GM12878 (cell line): Measurements from ENCODE around the gene NME7. TPM values are rescaled to one million over a fixed set of nuclear protein-coding genes. Genes with fewer than 3 reads are reported as not detected.

Experiments
- ATAC-seq: fragments of 200-7000 bp; cut with Tn5 transposase; 3 replicates; pipeline ENCODE4 v1.9.1; 2020; ENCODE audit warnings: mild to moderate bottlenecking, moderate library complexity
- Bru-seq: library from RNA; stranded (reverse); fragments of 400-500 nt; gene quantifications from one replicate; lab custom pipeline; 2021; lab: Mats Ljungman, UMichigan
- BruChase-seq, 2 experiments: library from RNA; stranded (reverse); fragments of 400-500 nt; gene quantifications; one replicate each; lab custom pipeline; 2021; lab: Mats Ljungman, UMichigan
- BruUV-seq: library from RNA; stranded (reverse); fragments of 400-500 nt; replicated peaks from 2 replicates; lab custom pipeline; 2021; lab: Mats Ljungman, UMichigan
- CTCF ChIA-PET: fragments of 300-600 bp; sonication (Branson Sonifier 250); formaldehyde crosslinking; extraction: SDS; loops from one replicate; lab custom pipeline; 2021; ENCODE audit warnings: inconsistent platforms; lab: Yijun Ruan, JAX
- POLR2A ChIA-PET: fragments of 350-600 bp; formaldehyde crosslinking; extraction: SDS; loops from one replicate; lab custom pipeline; 2021; ENCODE audit warnings: inconsistent platforms; lab: Charles Lee
- RAD21 ChIA-PET: fragments of 300-600 bp; sonication (Branson Sonifier 250); formaldehyde crosslinking; loops from one replicate; lab custom pipeline; 2023; ENCODE audit warnings: antibody characterized with exemption; ENCODE audit not compliant: unreplicated experiment; lab: Charles Lee
- SMC1A ChIA-PET: fragments of 300-600 bp; sonication (Branson Sonifier 250); formaldehyde crosslinking; loops from one replicate; lab custom pipeline; 2023; ENCODE audit not compliant: unreplicated experiment, uncharacterized antibody; lab: Charles Lee
- DNase-seq: peaks from one replicate; pipeline ENCODE4 v3.0.0-alpha.2; 2011; ENCODE audit warnings: low read depth, low spot score
- FAIRE-seq: peaks from 3 replicates; lab custom pipeline; 2011; peaks lifted over from hg19 to GRCh38; lab: Jason Lieb, UNC
- H2AFZ ChIP-seq: 2 replicates; pipeline ENCODE4 v1.6.0; 2011; ENCODE audit warnings: low read depth, low read length, control low read depth; ENCODE audit not compliant: control insufficient read depth
- H3K27ac ChIP-seq: 2 replicates; pipeline ENCODE4 v1.5.1; 2011; ENCODE audit warnings: control low read depth; ENCODE audit not compliant: control insufficient read depth, insufficient read depth
- H3K27me3 ChIP-seq, 2 experiments: replicated peaks in 1 of 2; 2 replicates each; pipeline versions ENCODE4 v1.6.0 to v1.6.1; 2011; ENCODE audit warnings: low read length in 1 of 2; ENCODE audit not compliant: control insufficient read depth in 2 of 2, insufficient read depth in 2 of 2
- H3K36me3 ChIP-seq, 2 experiments: 2 replicates each; pipeline ENCODE4 v1.5.1; 2011; ENCODE audit warnings: low read length in 1 of 2; ENCODE audit not compliant: control insufficient read depth in 2 of 2, insufficient read depth in 2 of 2
- H3K4me1 ChIP-seq: 2 replicates; pipeline ENCODE4 v1.6.1; 2011; ENCODE audit warnings: mild to moderate bottlenecking, low read length, moderate library complexity, mixed read lengths; ENCODE audit not compliant: control insufficient read depth, insufficient read depth
- H3K4me2 ChIP-seq: 2 replicates; pipeline ENCODE4 v1.6.0; 2011; ENCODE audit warnings: control low read depth; ENCODE audit not compliant: control insufficient read depth, insufficient read depth
- H3K4me3 ChIP-seq: fragments of 200-600 bp; sonication (generic); 2 replicates; pipeline ENCODE4 v1.5.1; 2016
- H3K79me2 ChIP-seq: 2 replicates; pipeline ENCODE4 v1.6.0; 2011; ENCODE audit warnings: low read length; ENCODE audit not compliant: control insufficient read depth, insufficient read depth
- H3K9ac ChIP-seq: 2 replicates; pipeline ENCODE4 v1.8.0; 2011; ENCODE audit warnings: low read length, control low read depth, mixed read lengths; ENCODE audit not compliant: control insufficient read depth, insufficient read depth
- H3K9me3 ChIP-seq: replicated peaks from 3 replicates; pipeline ENCODE4 v1.5.1; 2011; ENCODE audit warnings: mild to moderate bottlenecking, low read length; ENCODE audit not compliant: control insufficient read depth, insufficient read depth
- H4K20me1 ChIP-seq: 2 replicates; pipeline ENCODE4 v1.6.0; 2011; ENCODE audit not compliant: control insufficient read depth, insufficient read depth
- ATF7 ChIP-seq: fragments of 450-650 bp; IDR thresholded peaks from 2 replicates; pipeline ENCODE4 v1.6.1; 2016; ENCODE audit warnings: low read depth, mild to moderate bottlenecking
- HDAC6 ChIP-seq: fragments of 200-600 bp; sonication (generic); IDR thresholded peaks from one replicate; pipeline ENCODE4 v1.8.0; 2017; ENCODE audit warnings: antibody characterized with exemption; ENCODE audit not compliant: unreplicated experiment
- HDGF ChIP-seq: fragments of 450-650 bp; IDR thresholded peaks from 2 replicates; pipeline ENCODE4 v1.6.1; 2016; ENCODE audit warnings: antibody characterized with exemption
- LARP7 ChIP-seq: fragments of 450-650 bp; IDR thresholded peaks from 2 replicates; pipeline ENCODE4 v1.6.1; 2017; ENCODE audit warnings: mild to moderate bottlenecking
- SIX5 ChIP-seq: IDR thresholded peaks from 2 replicates; pipeline ENCODE4 v1.6.1; 2011; ENCODE audit warnings: mild to moderate bottlenecking, low read depth, low read length, moderate library complexity; ENCODE audit not compliant: severe bottlenecking
- WGBS: methylation state at CpG from one replicate; pipeline ENCODE4 v1.1.6; 2016; ENCODE audit warnings: low lambda C conversion rate; ENCODE audit not compliant: insufficient replicate concordance, insufficient coverage; ENCODE audit errors: missing lambda C conversion rate; 5-methylcytosine and 5-hydroxymethylcytosine counted together
- in situ Hi-C: fragments of 300-500 bp; cut with MboI; formaldehyde crosslinking; loops from 9 replicates; pipeline ENCODE4 v1.14.3; 2018; ENCODE audit warnings: mixed read lengths
- intact Hi-C: fragments of 100-400 bp; cut with micrococcal nuclease; formaldehyde crosslinking; loops from one replicate; pipeline ENCODE4 v1.14.2; 2022; ENCODE audit not compliant: unreplicated experiment
- long read RNA-seq, 2 experiments: library from polyadenylated mRNA; unstranded; transcript quantifications; one replicate each; pipeline ENCODE4 v2.0.0, GENCODE V29; 2019 to 2020
- polyA minus RNA-seq, 3 experiments: library from RNA; depleted of rRNA, polyadenylated mRNA; stranded (reverse); fragments of >200 nt; gene quantifications; 2 replicates each; pipeline ENCODE4 v1.2.3, GENCODE V29; 2011
- polyA plus RNA-seq, 11 experiments: library from polyadenylated mRNA; depleted of rRNA in 4 of 11; unstranded in 6 of 11; stranded (reverse) in 5 of 11; fragments of >200 nt; fragmentation: Nextera tagmentation in 4 of 11; fragmentation: Illumina TruSeq in 1 of 11; extraction: Ambion mirVana in 4 of 11; extraction: Trizol in 1 of 11; gene quantifications; 1 replicate in 1 of 11; 2 replicates in 10 of 11; pipeline versions ENCODE4 v1.2.1 to v1.2.3, GENCODE V29; 2011 to 2016; ENCODE audit warnings: inconsistent platforms in 2 of 11, missing spikeins in 2 of 11, low read depth in 1 of 11
- total RNA-seq, 4 experiments: library from RNA; depleted of rRNA in 3 of 4; stranded (reverse); fragments of >200 nt in 3 of 4; fragmentation: Illumina TruSeq in 1 of 4; extraction: Trizol in 1 of 4; gene quantifications; 2 replicates each; pipeline versions ENCODE4 v1.2.1 to v1.2.3, GENCODE V29; 2013 to 2021
- TF ChIP-seq, protein P1 (sequence below): fragments of 150-350 bp; IDR thresholded peaks from 2 replicates; pipeline ENCODE4 v1.6.1; 2016; ENCODE audit warnings: low read depth, low read length
- TF ChIP-seq, protein P2 (sequence below): fragments of 150-350 bp; IDR thresholded peaks from 2 replicates; pipeline ENCODE4 v1.6.1; 2014; ENCODE audit warnings: mild to moderate bottlenecking, low read depth, low read length
- TF ChIP-seq, protein P3 (sequence below), 3 experiments: IDR thresholded peaks in 2 of 3; conservative IDR thresholded peaks in 1 of 3; 2 replicates each; pipeline ENCODE4 v1.5.1; 2011; ENCODE audit warnings: low read depth in 3 of 3, low read length in 3 of 3, mild to moderate bottlenecking in 3 of 3, control low read depth in 2 of 3, moderate library complexity in 2 of 3, inconsistent platforms in 1 of 3, mixed read lengths in 1 of 3; ENCODE audit not compliant: control insufficient read depth in 2 of 3, insufficient read depth in 1 of 3; ENCODE audit errors: extremely low read depth in 1 of 3

Gene NME7, protein sequence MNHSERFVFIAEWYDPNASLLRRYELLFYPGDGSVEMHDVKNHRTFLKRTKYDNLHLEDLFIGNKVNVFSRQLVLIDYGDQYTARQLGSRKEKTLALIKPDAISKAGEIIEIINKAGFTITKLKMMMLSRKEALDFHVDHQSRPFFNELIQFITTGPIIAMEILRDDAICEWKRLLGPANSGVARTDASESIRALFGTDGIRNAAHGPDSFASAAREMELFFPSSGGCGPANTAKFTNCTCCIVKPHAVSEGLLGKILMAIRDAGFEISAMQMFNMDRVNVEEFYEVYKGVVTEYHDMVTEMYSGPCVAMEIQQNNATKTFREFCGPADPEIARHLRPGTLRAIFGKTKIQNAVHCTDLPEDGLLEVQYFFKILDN
- total RNA-seq (2013; cell fraction: nucleolus; rRNA removed) = 29.5 and 31.7 TPM in 2 replicates
- total RNA-seq (2014; rRNA removed) = 1.5 and 2.1 TPM in 2 replicates
- total RNA-seq (2014; rRNA removed; fragmentation: Illumina TruSeq; extraction: Trizol) = 5.4 and 6.2 TPM in 2 replicates
- 3.7 and 4.2 TPM in 2 replicates for total RNA-seq (2021)
- polyA plus RNA-seq (2011; ENCODE audit: low read depth) = 5.6 TPM
- 15.6 and 24.6 TPM in 2 replicates for polyA plus RNA-seq (2011; rRNA removed)
- polyA plus RNA-seq (2011; cell fraction: cytosol; rRNA removed) = 5.2 and 6.3 TPM in 2 replicates
- 9.5 and 10.0 TPM in 2 replicates for polyA plus RNA-seq (2011; cell fraction: nucleus; rRNA removed)
- 9.5 and 20.3 TPM in 2 replicates for polyA plus RNA-seq (2012)
- 6.6 and 7.2 TPM in 2 replicates for polyA plus RNA-seq (2014; fragmentation: Illumina TruSeq; extraction: Trizol)
- polyA plus RNA-seq (2014; fragmentation: Nextera tagmentation; extraction: Ambion mirVana) = 1 to 10 TPM; 8.0 to 8.1 TPM
- 4.5 and 5.5 TPM in 2 replicates for polyA plus RNA-seq (2014; rRNA removed)
- 1 to 10 TPM; 7.2 to 8.2 TPM for polyA plus RNA-seq (2016; fragmentation: Nextera tagmentation; extraction: Ambion mirVana)
- polyA minus RNA-seq (2011; rRNA and poly(A)+ RNA removed) = 13.1 TPM in 2 replicates
- polyA minus RNA-seq (2011; cell fraction: cytosol; rRNA and poly(A)+ RNA removed) = 4.8 and 7.8 TPM in 2 replicates
- 14.9 and 20.8 TPM in 2 replicates for polyA minus RNA-seq (2011; cell fraction: nucleus; rRNA and poly(A)+ RNA removed)
- percentile 48 among the genes with signal in this experiment for Bru-seq, nascent RNA
- BruChase-seq, experiment 1, labeled RNA remaining after a 6-hour chase = percentile 40 among the genes with signal in this experiment
- BruChase-seq, experiment 2, labeled RNA remaining after a 2-hour chase = percentile 45 among the genes with signal in this experiment
- long read RNA-seq, experiment 1, full-length matches to known transcripts = 13 of 17 reads
- long read RNA-seq, experiment 1, partial matches to known transcripts = 1 of 17 reads
- long read RNA-seq, experiment 1, other reads (novel, unspliced or antisense) = 3 of 17 reads
- long read RNA-seq, experiment 2, transcript NME7-201 (12 exons, 1,642 nt) = major isoform, 98 of 120 reads
- long read RNA-seq, experiment 2, partial matches to known transcripts = 3 of 120 reads
- long read RNA-seq, experiment 2, other reads (novel, unspliced or antisense) = 16 of 120 reads

DNA sequence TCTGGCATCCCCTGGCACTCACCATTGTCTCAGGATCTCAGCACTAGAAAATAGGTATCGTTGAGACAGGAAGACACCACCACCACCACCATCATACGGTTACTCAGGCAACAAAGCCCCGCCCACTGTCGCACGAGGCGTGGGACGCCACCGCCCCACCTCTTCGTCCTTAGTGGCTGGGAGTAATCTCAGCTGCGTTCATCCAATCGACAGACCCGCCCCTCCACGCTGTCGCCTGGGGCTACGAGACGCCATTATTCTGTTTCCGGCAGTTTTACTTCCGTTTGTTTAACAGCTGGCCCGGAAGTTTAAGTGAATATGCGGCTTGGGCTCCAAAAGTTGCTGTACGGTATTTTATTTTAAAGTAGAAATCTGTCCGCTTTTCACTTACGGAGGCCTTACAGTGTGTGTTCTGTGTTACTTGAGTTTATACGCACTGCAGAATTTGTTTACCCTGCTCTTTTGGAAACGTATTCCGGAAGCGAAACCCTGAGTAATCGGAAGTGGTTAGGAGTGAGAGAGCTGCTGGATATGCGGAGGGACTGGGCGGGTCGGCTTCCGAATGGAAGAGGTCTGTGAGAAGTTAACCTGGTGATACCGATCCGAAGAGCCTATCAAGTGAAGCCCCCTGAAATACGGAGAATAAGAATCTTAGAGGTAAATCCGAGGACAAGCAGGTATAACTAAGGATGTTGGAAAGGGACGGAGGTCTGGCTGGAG lies at the start of gene NME7, which contains the start of gene BLZF1:
Gene NME7 (minus strand): TSS at position 112 of the 720 bp plus-strand sequence. CDS start 87 bp downstream, at position 25.
Gene BLZF1 (plus strand): TSS at position 510 of the 720 bp plus-strand sequence. CDS start 1,328 bp downstream, outside the sequence.
- Histone ChIP-seq H3K4me2 (peak within 1 kb of the TSS; percentile 83), H3K27me3 (no peaks in the 10 kb centered on the region), H4K20me1 (no peaks in the 10 kb centered on the region), H3K9me3 (no peaks in the 10 kb centered on the region; the same call in 2 of the 3 replicates), H3K4me1 (peaks cover 4% of the 10 kb centered on the region; the same call in 1 of the 2 replicates), H3K36me3 (peaks cover 0 to 7% of the 10 kb centered on the region in 2 experiments; a peak in 1 of 4 replicates), H3K79me2 (peaks cover 10% of the 10 kb centered on the region), H2AFZ (peak within 1 kb of the TSS; percentile 95), H3K27ac (peak within 1 kb of the TSS; percentile 11), H3K4me3 (peak within 1 kb of the TSS; percentile 93), H3K9ac (peak within 1 kb of the TSS; percentile 73)
- CTCF ChIA-PET = interaction anchor here (0.6 to 2.0 kb wide), 7 partner anchors 10 to 1025 kb away, joined by 3 to 9 read pairs (median 5); no protein-coding TSS in a partner anchor
- in situ Hi-C loops (no loop called here), intact Hi-C loops (loop anchor here (2.0 to 5.0 kb wide), 2 partner anchors 119 to 179 kb away; no protein-coding TSS in a partner anchor)
- SMC1A ChIA-PET = interaction anchor here (0.9 to 2.7 kb wide), 15 partner anchors 8 to 1025 kb away, joined by 3 to 9 read pairs (median 3); partner anchors contain the start of gene SLC19A2
- WGBS = 2% methylated on average over 37 of the region's 37 CpGs
- FAIRE-seq (peak; percentile 94), DNase-seq (peak; percentile 94), ATAC-seq (peak; percentile 98)
- no TSS peak for BruUV-seq
- RAD21 ChIA-PET = interaction anchor here (1.0 to 2.2 kb wide), 3 partner anchors 10 to 764 kb away, joined by 3 to 8 read pairs (median 4); no protein-coding TSS in a partner anchor
- POLR2A ChIA-PET = no interaction called here
- TF ChIP-seq, protein P1, sequence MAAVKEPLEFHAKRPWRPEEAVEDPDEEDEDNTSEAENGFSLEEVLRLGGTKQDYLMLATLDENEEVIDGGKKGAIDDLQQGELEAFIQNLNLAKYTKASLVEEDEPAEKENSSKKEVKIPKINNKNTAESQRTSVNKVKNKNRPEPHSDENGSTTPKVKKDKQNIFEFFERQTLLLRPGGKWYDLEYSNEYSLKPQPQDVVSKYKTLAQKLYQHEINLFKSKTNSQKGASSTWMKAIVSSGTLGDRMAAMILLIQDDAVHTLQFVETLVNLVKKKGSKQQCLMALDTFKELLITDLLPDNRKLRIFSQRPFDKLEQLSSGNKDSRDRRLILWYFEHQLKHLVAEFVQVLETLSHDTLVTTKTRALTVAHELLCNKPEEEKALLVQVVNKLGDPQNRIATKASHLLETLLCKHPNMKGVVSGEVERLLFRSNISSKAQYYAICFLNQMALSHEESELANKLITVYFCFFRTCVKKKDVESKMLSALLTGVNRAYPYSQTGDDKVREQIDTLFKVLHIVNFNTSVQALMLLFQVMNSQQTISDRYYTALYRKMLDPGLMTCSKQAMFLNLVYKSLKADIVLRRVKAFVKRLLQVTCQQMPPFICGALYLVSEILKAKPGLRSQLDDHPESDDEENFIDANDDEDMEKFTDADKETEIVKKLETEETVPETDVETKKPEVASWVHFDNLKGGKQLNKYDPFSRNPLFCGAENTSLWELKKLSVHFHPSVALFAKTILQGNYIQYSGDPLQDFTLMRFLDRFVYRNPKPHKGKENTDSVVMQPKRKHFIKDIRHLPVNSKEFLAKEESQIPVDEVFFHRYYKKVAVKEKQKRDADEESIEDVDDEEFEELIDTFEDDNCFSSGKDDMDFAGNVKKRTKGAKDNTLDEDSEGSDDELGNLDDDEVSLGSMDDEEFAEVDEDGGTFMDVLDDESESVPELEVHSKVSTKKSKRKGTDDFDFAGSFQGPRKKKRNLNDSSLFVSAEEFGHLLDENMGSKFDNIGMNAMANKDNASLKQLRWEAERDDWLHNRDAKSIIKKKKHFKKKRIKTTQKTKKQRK = no peak
- TF ChIP-seq LARP7 (0 out of 2 replicates have a peak, but pooled peaks have one; percentile 22), SIX5 (peak; percentile 34), HDGF (peak; percentile 80), ATF7 (peak; percentile 86), HDAC6 (no peak)
- TF ChIP-seq, protein P2, sequence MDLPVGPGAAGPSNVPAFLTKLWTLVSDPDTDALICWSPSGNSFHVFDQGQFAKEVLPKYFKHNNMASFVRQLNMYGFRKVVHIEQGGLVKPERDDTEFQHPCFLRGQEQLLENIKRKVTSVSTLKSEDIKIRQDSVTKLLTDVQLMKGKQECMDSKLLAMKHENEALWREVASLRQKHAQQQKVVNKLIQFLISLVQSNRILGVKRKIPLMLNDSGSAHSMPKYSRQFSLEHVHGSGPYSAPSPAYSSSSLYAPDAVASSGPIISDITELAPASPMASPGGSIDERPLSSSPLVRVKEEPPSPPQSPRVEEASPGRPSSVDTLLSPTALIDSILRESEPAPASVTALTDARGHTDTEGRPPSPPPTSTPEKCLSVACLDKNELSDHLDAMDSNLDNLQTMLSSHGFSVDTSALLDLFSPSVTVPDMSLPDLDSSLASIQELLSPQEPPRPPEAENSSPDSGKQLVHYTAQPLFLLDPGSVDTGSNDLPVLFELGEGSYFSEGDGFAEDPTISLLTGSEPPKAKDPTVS = no peak
- TF ChIP-seq, protein P3, sequence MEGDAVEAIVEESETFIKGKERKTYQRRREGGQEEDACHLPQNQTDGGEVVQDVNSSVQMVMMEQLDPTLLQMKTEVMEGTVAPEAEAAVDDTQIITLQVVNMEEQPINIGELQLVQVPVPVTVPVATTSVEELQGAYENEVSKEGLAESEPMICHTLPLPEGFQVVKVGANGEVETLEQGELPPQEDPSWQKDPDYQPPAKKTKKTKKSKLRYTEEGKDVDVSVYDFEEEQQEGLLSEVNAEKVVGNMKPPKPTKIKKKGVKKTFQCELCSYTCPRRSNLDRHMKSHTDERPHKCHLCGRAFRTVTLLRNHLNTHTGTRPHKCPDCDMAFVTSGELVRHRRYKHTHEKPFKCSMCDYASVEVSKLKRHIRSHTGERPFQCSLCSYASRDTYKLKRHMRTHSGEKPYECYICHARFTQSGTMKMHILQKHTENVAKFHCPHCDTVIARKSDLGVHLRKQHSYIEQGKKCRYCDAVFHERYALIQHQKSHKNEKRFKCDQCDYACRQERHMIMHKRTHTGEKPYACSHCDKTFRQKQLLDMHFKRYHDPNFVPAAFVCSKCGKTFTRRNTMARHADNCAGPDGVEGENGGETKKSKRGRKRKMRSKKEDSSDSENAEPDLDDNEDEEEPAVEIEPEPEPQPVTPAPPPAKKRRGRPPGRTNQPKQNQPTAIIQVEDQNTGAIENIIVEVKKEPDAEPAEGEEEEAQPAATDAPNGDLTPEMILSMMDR (IDR thresholded peaks at IDR 0.05 in 2 of 3, conservative IDR thresholded peaks at IDR 0.05 in 1 of 3; ENCODE audit: control insufficient read depth in 2 of 3, extremely low read depth in 1 of 3, insufficient read depth in 1 of 3, low read depth in 3 of 3, low read length in 3 of 3) = no peak
